ENCODE measurements around the gene TAF5. TPM values are rescaled to one million over a fixed set of nuclear protein-coding genes. Genes with fewer than 3 reads are reported as not detected.

Gene TAF5
- 5.5 and 6.5 TPM in 2 replicates for total RNA-seq
- total RNA-seq (2013), result 6.8 TPM
- polyA plus RNA-seq, result 2.4 and 3.8 TPM in 2 replicates
- 4.5 and 6.4 TPM in 2 replicates for polyA minus RNA-seq

GRCh38 chr10:103367782-103368518 is at the start of gene TAF5:
TSS of gene TAF5 (plus strand) at chr10:103367976. CDS start at chr10:103367990, 14 bp downstream.
- no peaks in the 10 kb centered on the region for H3K9me3 ChIP-seq (ENCODE audit: control extremely low read depth in 1 of 3, control insufficient read depth in 2 of 3, insufficient read depth in 1 of 3, low read length in 2 of 3)
- peaks cover 3 to 16% of the 10 kb centered on the region in 2 donors for H3K4me1 ChIP-seq (ENCODE audit: control insufficient read depth in 2 of 2, insufficient read depth in 2 of 2, low read length in 2 of 2)
- H4K20me1 ChIP-seq (ENCODE audit: control insufficient read depth, insufficient read depth, low read length, poor library complexity, severe bottlenecking), result no peaks in the 10 kb centered on the region
- peak within 1 kb of the TSS; percentile 73 for H3K9ac ChIP-seq (ENCODE audit: low read length)
- peaks cover 10% of the 10 kb centered on the region for H3K4me1 Mint-ChIP-seq
- H3K27ac Mint-ChIP-seq, result peak within 1 kb of the TSS; percentile 97
- H2AFZ ChIP-seq (ENCODE audit: insufficient read depth, low read depth, low read length, poor library complexity, severe bottlenecking), result peak within 1 kb of the TSS; percentile 97
- DNase-seq, result peak; percentile 95
- TF ChIP-seq CTCF (IDR thresholded peaks at IDR 0.05) (no peak), EZH2 (IDR thresholded peaks at IDR 0.05; ENCODE audit: borderline replicate concordance, insufficient read depth, low read depth, low read length, poor library complexity, severe bottlenecking) (no peak)
- H3K4me2 ChIP-seq (replicated peaks; ENCODE audit: low read depth, low read length, poor library complexity, severe bottlenecking), result peak within 1 kb of the TSS; percentile 84
- peaks cover 27% of the 10 kb centered on the region for H3K79me2 ChIP-seq (ENCODE audit: control insufficient read depth, insufficient read depth, low read length)
- peak; percentile 71 for ATAC-seq (ENCODE audit: low read depth)
- ChIA-PET POLR2A (interaction anchor here (0.5 to 2.0 kb wide), 7 partner anchors 17 to 726 kb away, joined by 3 to 8 read pairs (median 4); partner anchors contain the start of genes ATP5MK, CNNM2, PCGF6 and PDCD11), CTCF (interaction anchor here (0.8 to 1.3 kb wide), 5 partner anchors 16 to 451 kb away, joined by 3 read pairs; partner anchors contain the start of genes ATP5MK and PDCD11)
- H3K9me3 Mint-ChIP-seq (ENCODE audit: insufficient read depth), result no peaks in the 10 kb centered on the region
- under 1% methylated on average over 81 of the region's 81 CpGs for WGBS (ENCODE audit: insufficient coverage)
- no peaks in the 10 kb centered on the region for H3K27me3 ChIP-seq (replicated peaks in 1 of 4; ENCODE audit: control extremely low read depth in 1 of 4, control insufficient read depth in 3 of 4, insufficient read depth in 4 of 4, low read length in 3 of 4)
- intact Hi-C loops (cut with micrococcal nuclease), result loop anchor here (1.0 to 10.0 kb wide), 7 partner anchors 17 to 754 kb away; partner anchors contain the start of genes ATP5MK, CNNM2, PCGF6 and PDCD11
- H3K4me3 ChIP-seq (ENCODE audit: control extremely low read depth in 1 of 5, extremely low read depth in 1 of 5, insufficient read depth in 1 of 5, low read depth in 2 of 5, low read length in 4 of 5), result peak within 1 kb of the TSS; percentile 59 to 93 (median 88)
- peak within 1 kb of the TSS; percentile 62 to 81 for H3K27ac ChIP-seq (ENCODE audit: low read length in 2 of 2)
- H3K4me3 Mint-ChIP-seq, result peak within 1 kb of the TSS; percentile 98
- no peaks in the 10 kb centered on the region for H3K36me3 ChIP-seq (replicated peaks in 1 of 2; ENCODE audit: control extremely low read depth in 1 of 2, control insufficient read depth in 1 of 2, extremely low read depth in 1 of 2, insufficient read depth in 2 of 2, low read length in 1 of 2)
- no peaks in the 10 kb centered on the region for H3K27me3 Mint-ChIP-seq

GRCh38 chr10:103327906-103328305 is 39.9 kb upstream of the TAF5 start:
- H3K27me3 ChIP-seq (replicated peaks in 1 of 4; ENCODE audit: control extremely low read depth in 1 of 4, control insufficient read depth in 3 of 4, insufficient read depth in 4 of 4, low read length in 3 of 4), result no peaks in the 10 kb centered on the region
- H3K9ac ChIP-seq (ENCODE audit: low read length), result no peak overlapping the region
- H3K36me3 ChIP-seq (replicated peaks in 1 of 2; ENCODE audit: control extremely low read depth in 1 of 2, control insufficient read depth in 1 of 2, extremely low read depth in 1 of 2, insufficient read depth in 2 of 2, low read length in 1 of 2), result peaks cover 0 to 9% of the 10 kb centered on the region in 2 experiments
- no peaks in the 10 kb centered on the region for H4K20me1 ChIP-seq (ENCODE audit: control insufficient read depth, insufficient read depth, low read length, poor library complexity, severe bottlenecking)
- H3K4me2 ChIP-seq (replicated peaks; ENCODE audit: low read depth, low read length, poor library complexity, severe bottlenecking), result no peak overlapping the region
- H3K4me3 ChIP-seq (ENCODE audit: control extremely low read depth in 1 of 5, extremely low read depth in 1 of 5, insufficient read depth in 1 of 5, low read depth in 2 of 5, low read length in 4 of 5), result no peak overlapping the region
- H3K79me2 ChIP-seq (ENCODE audit: control insufficient read depth, insufficient read depth, low read length), result no peaks in the 10 kb centered on the region
- TF ChIP-seq EZH2 (IDR thresholded peaks at IDR 0.05; ENCODE audit: borderline replicate concordance, insufficient read depth, low read depth, low read length, poor library complexity, severe bottlenecking), result no peak
- TF ChIP-seq CTCF (IDR thresholded peaks at IDR 0.05), result no peak
- no peaks in the 10 kb centered on the region for H3K4me1 ChIP-seq (ENCODE audit: control insufficient read depth in 2 of 2, insufficient read depth in 2 of 2, low read length in 2 of 2)
- no peaks in the 10 kb centered on the region for H3K27me3 Mint-ChIP-seq
- ChIA-PET POLR2A (no interaction called here), CTCF (no interaction called here)
- no peak overlapping the region for H3K27ac ChIP-seq (ENCODE audit: low read length in 2 of 2)
- WGBS (ENCODE audit: insufficient coverage), result 100% methylated on average over 3 of the region's 7 CpGs
- no peak for DNase-seq
- no peak for ATAC-seq (ENCODE audit: low read depth)
- no peak overlapping the region for H3K27ac Mint-ChIP-seq
- no peak overlapping the region for H3K4me3 Mint-ChIP-seq
- intact Hi-C loops (cut with micrococcal nuclease), result no loop called here
- no peaks in the 10 kb centered on the region for H3K9me3 Mint-ChIP-seq (ENCODE audit: insufficient read depth)
- no peaks in the 10 kb centered on the region for H3K9me3 ChIP-seq (ENCODE audit: control extremely low read depth in 1 of 3, control insufficient read depth in 2 of 3, insufficient read depth in 1 of 3, low read length in 2 of 3)
- no peaks in the 10 kb centered on the region for H3K4me1 Mint-ChIP-seq
- no peak overlapping the region for H2AFZ ChIP-seq (ENCODE audit: insufficient read depth, low read depth, low read length, poor library complexity, severe bottlenecking)
